GM21390 (cell line): ENCODE data around the gene CXCL6.

ENCODE experiments used
- ATAC-seq: cut with Tn5 transposase; IDR thresholded peaks from one replicate; pipeline ENCODE4 v1.9.1; 2021; ENCODE audit not compliant: unreplicated experiment

Gene CXCL6

DNA sequence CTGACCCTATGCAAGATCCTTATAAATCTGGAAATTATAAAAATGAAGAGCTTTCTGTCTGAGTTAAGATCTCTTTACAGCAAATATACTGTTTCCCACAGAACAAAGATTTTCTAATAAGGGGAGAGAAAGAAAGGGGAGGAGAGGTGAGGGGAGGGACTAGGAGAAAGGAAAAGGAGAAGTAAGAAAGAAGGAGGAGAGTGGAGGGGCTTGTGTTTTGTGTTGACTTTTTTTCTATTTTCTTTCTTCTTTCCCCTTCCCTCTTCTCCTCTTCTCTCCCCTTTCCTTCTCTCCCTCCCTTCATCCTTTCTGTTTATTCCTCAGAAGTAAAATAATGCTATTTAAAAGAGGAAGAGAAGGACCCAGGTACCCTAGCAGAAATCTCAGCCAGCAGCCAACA is 6.2 kb downstream of the CXCL6 start:
- no peak for ATAC-seq

DNA sequence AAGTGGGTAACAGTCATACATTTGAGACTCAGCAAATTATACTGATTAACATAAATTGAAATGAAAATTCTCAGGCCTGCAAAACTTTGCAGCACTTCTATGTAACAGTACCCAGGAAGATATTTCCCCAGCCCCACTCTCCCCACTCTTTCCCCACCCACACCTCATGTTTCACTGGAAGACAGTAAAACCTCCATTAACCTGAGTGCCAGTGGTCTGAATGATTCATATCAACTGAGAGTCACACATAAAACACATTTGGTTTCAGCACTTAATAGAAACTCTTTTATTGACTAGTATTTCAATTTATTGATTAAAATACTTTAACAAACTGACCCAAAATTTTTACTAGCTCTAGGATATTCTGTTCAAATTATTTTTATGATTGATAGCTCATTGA is 6.9 kb downstream of the CXCL6 start:
- ATAC-seq: no peak

DNA sequence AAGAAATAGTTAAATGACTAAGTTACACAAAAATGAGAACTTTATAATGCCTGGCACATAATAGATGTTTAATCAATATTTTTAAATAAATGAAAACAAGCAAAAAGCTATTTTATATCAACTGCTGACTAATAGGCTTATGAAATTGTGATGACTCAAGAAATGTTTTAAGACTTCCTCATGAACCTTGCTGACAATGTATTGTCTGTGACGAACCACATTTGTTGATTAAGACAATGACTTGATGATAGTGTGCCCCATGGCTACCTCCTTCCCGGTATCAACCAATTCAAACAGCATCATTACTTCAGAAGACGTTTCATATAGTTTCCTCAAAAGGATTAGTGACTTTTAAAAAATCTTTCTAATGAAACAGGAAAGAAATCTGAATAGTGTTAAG is 7.9 kb downstream of the CXCL6 start:
- ATAC-seq: no peak

- ATAC-seq: no peak
Measured at GRCh38 chr4:73844806-73845205, 8.3 kb downstream of the CXCL6 start.

DNA sequence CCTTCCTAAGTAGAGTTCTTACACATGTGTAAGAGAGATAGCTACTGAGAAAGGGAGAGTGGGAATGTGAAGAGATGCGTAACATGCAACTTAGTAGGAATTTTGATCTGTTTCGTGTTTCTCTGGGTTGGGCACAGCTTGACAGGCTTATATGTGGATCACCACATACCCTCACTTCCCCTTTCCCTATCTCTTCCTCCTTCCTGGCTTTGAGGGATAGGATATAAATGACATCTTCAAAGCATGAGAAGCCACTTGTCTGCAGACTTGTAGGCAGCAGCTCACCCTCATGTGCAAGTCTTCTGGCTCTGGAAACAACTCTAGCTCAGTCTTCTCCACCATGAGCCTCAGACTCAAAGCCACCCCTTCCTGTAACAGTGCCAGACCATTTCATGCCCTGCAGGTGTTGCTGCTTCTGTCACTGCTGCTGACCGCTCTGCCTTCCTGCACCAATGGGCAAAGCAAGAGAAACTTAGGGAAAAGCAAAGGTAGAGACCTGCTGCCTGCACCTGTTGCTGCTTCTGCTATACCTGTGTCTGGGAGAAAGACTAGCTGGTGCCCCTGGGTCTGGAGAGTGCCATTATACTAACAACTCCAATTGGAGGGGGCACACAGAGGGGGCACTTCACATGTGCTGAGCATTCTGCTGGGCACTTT is 11.2 kb downstream of the CXCL6 start:
- ATAC-seq: no peak

DNA sequence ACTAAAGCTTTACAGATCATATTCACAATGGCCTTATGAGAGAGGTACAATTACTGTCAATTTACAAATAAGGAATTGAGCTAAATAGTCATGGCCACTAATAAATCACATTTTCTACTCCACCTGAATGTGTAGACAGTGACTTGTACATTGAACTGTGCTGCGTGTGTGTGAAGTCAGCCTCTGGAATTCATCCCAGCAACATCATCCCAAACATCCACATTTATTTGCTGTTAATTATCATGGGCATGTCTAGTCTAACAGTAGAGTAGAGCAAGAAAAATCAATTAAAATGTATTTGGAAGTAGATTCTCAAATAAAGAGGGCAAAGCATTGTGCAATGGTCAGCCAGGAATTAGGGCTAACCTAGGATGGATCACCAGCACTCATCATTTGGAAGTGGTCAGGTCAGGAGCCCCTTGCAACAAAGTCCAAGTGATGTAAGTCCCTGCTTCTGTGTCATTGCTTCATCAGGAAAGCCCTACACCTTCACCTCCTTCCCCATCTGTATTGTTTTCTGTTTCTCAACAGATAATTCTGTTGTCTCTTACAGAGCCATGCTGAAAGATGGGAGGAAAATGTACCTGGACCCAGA is 11.8 kb downstream of the CXCL6 start:
- no peak for ATAC-seq

DNA sequence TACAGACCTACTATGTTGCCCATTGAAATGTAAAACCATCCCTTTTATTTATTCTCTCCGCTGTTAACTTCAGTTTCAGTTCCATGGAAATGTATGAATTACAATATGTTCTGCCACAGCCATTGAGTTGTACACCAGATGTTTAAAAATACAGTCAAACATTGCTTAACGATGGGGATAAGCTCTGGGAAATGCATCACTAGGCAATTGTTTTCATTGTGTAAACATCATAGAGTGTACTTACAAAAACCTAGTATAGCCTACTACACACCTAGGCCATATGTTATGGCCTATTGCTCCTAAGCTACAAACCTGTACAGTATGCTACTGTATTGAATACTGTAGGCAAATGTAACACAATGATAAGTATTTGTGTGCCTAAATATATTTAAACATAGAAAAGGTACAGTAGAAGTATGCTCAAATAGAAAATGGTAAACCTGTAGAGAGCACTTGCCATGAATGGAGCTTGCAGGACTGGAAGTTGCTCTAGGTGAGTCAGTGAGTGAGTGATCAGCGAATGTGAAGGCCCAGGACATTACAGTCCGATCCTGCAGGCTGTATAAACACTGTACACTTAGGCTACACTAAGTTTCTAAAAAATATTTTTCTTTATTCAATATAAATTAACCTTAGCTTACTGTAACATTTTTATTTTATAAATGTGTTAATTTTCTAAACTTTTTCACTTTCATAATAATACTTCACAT is 13.9 kb downstream of the CXCL6 start:
- ATAC-seq: no peak

DNA sequence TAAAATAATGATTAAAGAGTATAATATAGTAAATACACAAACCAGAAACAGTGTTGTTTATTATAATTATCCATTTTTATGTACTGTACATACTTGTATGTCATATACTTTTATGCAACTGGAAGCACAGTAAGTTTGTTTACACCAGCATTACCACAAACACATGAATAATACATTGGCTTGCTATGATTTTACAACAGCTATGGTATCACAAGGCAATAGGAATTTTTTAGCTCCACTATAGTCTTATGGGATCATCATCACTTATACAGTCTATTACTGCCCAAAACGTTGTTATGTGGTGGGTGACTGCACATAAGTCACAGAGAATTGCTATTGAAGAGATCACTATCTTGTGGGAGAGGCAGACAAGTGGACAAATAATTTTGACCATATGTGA is 14.8 kb downstream of the CXCL6 start:
- no peak for ATAC-seq

DNA sequence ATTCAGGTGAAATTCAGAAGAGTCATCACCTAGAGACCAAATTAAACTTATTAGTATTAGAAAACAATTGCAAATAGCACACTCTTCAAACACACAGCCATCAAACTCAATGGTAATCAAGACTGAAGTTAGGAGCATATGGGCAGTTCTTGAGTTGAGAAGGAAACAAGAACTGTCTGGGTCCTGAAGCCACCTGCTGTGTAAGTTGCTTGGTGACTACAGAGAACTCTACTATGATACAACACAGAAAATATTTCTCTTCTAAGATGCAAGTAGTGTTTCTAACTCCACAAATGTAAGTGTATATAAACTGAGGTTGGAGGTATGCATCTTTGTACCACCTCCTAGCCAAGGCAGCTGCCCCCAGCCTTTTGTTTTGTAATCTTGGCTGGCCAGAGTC is 16.3 kb downstream of the CXCL6 start:
- no peak for ATAC-seq

- no peak for ATAC-seq
Measured at GRCh38 chr4:73853246-73853704, 16.8 kb downstream of the CXCL6 start, which contains the start of gene PF4V1. PF4V1 (plus strand) TSS chr4:73853296; CDS start chr4:73853363, 67 bp downstream.

DNA sequence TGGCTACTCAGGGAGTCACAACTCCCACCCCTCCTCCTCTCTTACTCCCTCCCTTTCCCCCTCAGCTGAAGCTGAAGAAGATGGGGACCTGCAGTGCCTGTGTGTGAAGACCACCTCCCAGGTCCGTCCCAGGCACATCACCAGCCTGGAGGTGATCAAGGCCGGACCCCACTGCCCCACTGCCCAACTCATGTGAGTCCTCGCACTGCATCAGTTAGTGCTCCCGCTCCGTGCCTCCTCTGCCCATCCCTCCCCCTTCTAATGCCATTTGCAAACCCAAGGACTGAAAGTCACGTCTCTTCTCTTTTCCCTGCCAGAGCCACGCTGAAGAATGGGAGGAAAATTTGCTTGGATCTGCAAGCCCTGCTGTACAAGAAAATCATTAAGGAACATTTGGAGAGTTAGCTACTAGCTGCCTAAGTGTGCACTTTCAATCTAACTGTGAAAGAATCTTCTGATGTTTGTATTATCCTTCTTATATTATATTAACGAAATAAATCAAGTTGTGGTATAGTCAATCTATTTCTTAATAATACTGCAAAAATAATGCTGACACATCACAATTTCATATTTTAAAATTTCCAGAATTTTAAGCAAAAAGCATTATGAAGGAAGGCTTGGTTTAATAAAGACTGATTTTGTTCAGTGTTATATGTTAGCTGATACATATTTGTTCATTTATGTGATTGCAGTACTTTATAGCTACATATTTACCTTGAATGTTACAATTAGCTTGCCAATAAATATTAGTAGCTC is 17.4 kb downstream of the CXCL6 start:
- no peak for ATAC-seq

GRCh38 chr4:73855406-73855805 is 18.9 kb downstream of the CXCL6 start:
- no peak for ATAC-seq

DNA sequence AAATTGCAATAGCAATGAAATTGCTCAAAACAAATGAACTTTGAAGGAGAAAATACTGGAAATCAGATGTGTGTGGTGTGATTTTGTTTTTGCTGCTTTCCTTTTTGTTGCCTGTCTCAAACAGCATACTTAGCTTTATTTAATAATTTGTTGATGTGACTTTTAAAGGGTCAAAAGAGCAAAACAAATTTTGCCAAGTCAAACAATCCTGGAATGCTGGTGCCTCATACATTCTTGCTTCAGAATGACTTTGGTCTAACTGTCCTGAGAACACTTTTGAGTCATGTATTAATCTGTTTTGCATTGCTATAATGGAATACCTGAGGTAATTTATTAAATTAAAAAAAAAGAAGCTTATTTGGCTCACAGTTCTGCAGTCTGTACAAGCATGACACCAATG is 20.0 kb downstream of the CXCL6 start:
- no peak for ATAC-seq

- no peak for ATAC-seq
Measured at GRCh38 chr4:73859614-73860088, 23.2 kb downstream of the CXCL6 start.

- ATAC-seq: no peak
Measured at GRCh38 chr4:73860181-73860580, 23.7 kb downstream of the CXCL6 start.

GRCh38 chr4:73860917-73861316 is 24.4 kb downstream of the CXCL6 start:
- no peak for ATAC-seq

DNA sequence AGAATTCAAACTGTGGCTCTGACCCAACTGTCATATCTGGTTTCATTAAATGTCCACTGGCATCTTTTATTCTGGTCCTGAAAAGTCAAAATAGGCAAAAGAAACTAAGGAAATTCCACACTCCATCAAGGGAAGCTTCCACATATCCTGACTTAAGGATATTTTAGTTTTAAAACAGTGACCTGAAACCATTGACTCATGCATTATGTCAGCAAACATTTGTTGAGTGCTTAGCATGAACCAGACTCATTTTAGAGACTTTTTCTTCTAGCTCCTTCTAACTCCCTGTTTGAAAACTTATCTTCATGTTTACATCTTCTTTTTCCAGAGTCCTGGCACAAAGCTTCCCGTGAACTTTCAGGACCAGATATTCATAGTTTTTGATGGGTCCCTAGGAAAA is 25.8 kb downstream of the CXCL6 start:
- ATAC-seq: no peak

DNA sequence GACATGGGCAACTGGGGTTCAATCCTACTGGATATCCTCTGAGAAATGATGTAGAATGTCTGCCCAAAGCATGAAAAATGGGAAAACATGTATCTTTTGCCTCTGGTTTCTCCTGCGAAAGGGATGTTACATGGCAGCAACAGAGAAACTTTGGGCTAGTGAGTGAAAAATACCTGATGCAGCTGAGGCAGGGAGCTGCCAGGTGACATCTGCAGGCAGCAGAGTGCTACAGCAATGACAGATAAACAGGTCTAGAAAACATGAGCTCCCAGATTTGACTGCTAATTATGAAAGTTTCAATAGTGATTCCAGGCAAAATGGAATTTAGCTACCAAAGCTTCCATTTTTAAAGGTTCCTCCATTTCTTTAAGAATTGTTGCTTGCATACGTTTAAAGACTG is 27.9 kb downstream of the CXCL6 start:
- ATAC-seq: no peak

- no peak for ATAC-seq
Measured at GRCh38 chr4:73864961-73865360, 28.5 kb downstream of the CXCL6 start.

DNA sequence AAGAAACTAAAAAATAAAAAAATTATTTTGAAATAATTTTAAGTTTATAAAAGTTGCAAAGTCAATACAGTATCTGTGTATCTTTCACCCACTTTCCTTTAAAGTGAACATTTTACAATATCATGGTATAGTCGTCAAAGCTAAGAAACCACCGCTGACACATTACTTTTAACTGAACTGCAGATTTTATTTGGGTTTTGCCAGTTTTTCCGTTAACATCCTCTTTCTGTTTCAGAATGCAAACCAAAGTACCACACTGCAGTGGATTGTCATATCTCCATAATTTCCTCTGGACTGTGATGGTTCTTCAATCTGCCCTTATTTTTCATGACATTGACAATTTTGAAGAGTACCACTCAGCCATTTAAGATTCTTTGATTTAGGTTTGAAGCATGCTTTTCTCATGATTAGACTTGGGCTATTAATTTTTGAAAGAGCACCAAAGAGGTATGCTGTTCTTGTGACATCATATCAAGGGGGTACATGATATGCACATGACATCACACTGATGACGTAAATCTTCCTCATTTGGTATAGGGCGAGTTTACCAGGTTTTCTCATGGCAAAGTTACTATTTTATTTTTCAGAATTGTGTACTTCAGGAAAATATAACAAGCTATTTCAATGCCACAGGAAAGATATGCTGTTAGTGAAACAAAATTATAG is 29.1 kb downstream of the CXCL6 start:
- no peak for ATAC-seq

- no peak for ATAC-seq
Measured at GRCh38 chr4:73866246-73866645, 29.8 kb downstream of the CXCL6 start.
